HepG2 (cell line): ENCODE results near the gene C11orf91. TPM values are rescaled to one million over a fixed set of nuclear protein-coding genes. Genes with fewer than 3 reads are reported as not detected.
A peak's percentile ranks its signal among the peaks of the same experiment; 100 is the strongest.

Source experiments
- CEBPG ChIP-seq: IDR thresholded peaks from 2 replicates; pipeline ENCODE4 v1.6.1; 2016
- GPBP1L1 ChIP-seq: sonication (generic); formaldehyde crosslinking; IDR thresholded peaks from 2 replicates; pipeline ENCODE4 v1.5.0; 2020; ENCODE audit warnings: mild to moderate bottlenecking, missing genetic modification reagents
- HNF1B ChIP-seq: sonication (generic); formaldehyde crosslinking; IDR thresholded peaks from 2 replicates; pipeline ENCODE4 v1.5.1; 2020; ENCODE audit warnings: mild to moderate bottlenecking, moderate library complexity, missing genetic modification reagents
- JUNB ChIP-seq: sonication (generic); formaldehyde crosslinking; IDR thresholded peaks from 2 replicates; pipeline ENCODE4 v1.8.0; 2022; ENCODE audit warnings: missing genetic modification reagents, mild to moderate bottlenecking, borderline replicate concordance
- KLF11 ChIP-seq: IDR thresholded peaks from 2 replicates; pipeline ENCODE4 v1.6.1; 2016; ENCODE audit warnings: missing compliant biosample characterization
- MXD3 ChIP-seq: IDR thresholded peaks from 2 replicates; pipeline ENCODE4 v1.6.1; 2016; ENCODE audit warnings: mild to moderate bottlenecking, missing biosample characterization, missing genetic modification reagents
- MYNN ChIP-seq: sonication (generic); formaldehyde crosslinking; IDR thresholded peaks from 2 replicates; pipeline ENCODE4 v1.4.0; 2020; ENCODE audit warnings: mild to moderate bottlenecking, low read depth, missing genetic modification reagents
- NKX3-1 ChIP-seq: sonication (generic); formaldehyde crosslinking; IDR thresholded peaks from 2 replicates; pipeline ENCODE4 v1.5.0; 2020; ENCODE audit warnings: missing genetic modification reagents
- RARA ChIP-seq: IDR thresholded peaks from 2 replicates; pipeline ENCODE4 v1.6.1; 2016; ENCODE audit warnings: missing genetic modification reagents, missing compliant biosample characterization
- RXRA ChIP-seq: sonication (generic); formaldehyde crosslinking; IDR thresholded peaks from 2 replicates; pipeline ENCODE4 v1.5.1; 2020; ENCODE audit warnings: missing genetic modification reagents
- SIN3A ChIP-seq: IDR thresholded peaks from 2 replicates; pipeline ENCODE4 v1.6.1; 2011; ENCODE audit warnings: low read depth, mild to moderate bottlenecking, control low read depth, low read length, borderline replicate concordance
- STAG1 ChIP-seq: sonication (generic); formaldehyde crosslinking; IDR thresholded peaks from 2 replicates; pipeline ENCODE4 v1.4.0; 2020; ENCODE audit warnings: missing genetic modification reagents
- TCF7L2 ChIP-seq: IDR thresholded peaks from 2 replicates; pipeline ENCODE4 v1.6.1; 2011; ENCODE audit warnings: mild to moderate bottlenecking, low read depth, low read length, moderate library complexity
- TGIF2 ChIP-seq: IDR thresholded peaks from 2 replicates; pipeline ENCODE4 v1.6.1; 2016; ENCODE audit warnings: control low read depth, missing compliant biosample characterization
- ZBTB10 ChIP-seq: sonication (generic); formaldehyde crosslinking; IDR thresholded peaks from 2 replicates; pipeline ENCODE4 v1.4.0; 2020; ENCODE audit warnings: missing genetic modification reagents, borderline replicate concordance
- ZBTB37 ChIP-seq: sonication (generic); formaldehyde crosslinking; IDR thresholded peaks from 2 replicates; pipeline ENCODE4 v1.4.0; 2020; ENCODE audit warnings: mild to moderate bottlenecking, missing genetic modification reagents
- ZNF18 ChIP-seq: sonication (generic); formaldehyde crosslinking; IDR thresholded peaks from 2 replicates; pipeline ENCODE4 v1.8.0; 2022; ENCODE audit warnings: mild to moderate bottlenecking, missing genetic modification reagents; ENCODE audit not compliant: insufficient replicate concordance
- ZNF280B ChIP-seq: sonication (generic); formaldehyde crosslinking; IDR thresholded peaks from 2 replicates; pipeline ENCODE4 v1.5.0; 2020; ENCODE audit warnings: missing genetic modification reagents, mild to moderate bottlenecking, borderline replicate concordance
- ZSCAN30 ChIP-seq: sonication (generic); formaldehyde crosslinking; IDR thresholded peaks from 2 replicates; pipeline ENCODE4 v1.5.0; 2020; ENCODE audit warnings: mild to moderate bottlenecking, missing genetic modification reagents
- polyA plus RNA-seq, 8 experiments: library from polyadenylated mRNA; depleted of rRNA in 3 of 8; stranded (reverse) in 7 of 8; unstranded in 1 of 8; fragments of >200 nt; fragmentation: Illumina TruSeq in 4 of 8; extraction: Trizol in 4 of 8; gene quantifications; 2 replicates each; pipeline versions ENCODE4 v1.2.1 to v1.2.3, GENCODE V29; 2011 to 2016; ENCODE audit warnings: low read depth in 4 of 8, missing spikeins in 1 of 8, mixed read lengths in 1 of 8; ENCODE audit not compliant: insufficient read depth in 1 of 8
- total RNA-seq, 5 experiments: library from RNA; depleted of rRNA; stranded (reverse); fragments of >200 nt; fragmentation: Illumina TruSeq; extraction: Trizol; gene quantifications; 2 replicates each; pipeline ENCODE4 v1.2.3, GENCODE V29; 2016; ENCODE audit warnings: low read depth in 1 of 5

The C11orf91 gene
- total and polyA plus RNA-seq, 2 of the 13 experiments (the other 11 are each of a cell fraction or from before 2014, with no cell fraction given): 0.35 TPM; not detected in 1

- TF ChIP-seq MXD3 (CRISPR knock-in tag): peak; percentile 25; the same call in 1 of the 2 replicates
- peak; percentile 98 for TF ChIP-seq RXRA (CRISPR knock-in tag)
- TF ChIP-seq MYNN (CRISPR knock-in tag): 0 out of 2 replicates have a peak, but pooled peaks have one; percentile 45
- peak; percentile 53; the same call in 1 of the 2 replicates for TF ChIP-seq JUNB
- peak; percentile 71; the same call in 1 of the 2 replicates for TF ChIP-seq SIN3A
- 0 out of 2 replicates have a peak, but pooled peaks have one; percentile 45 for TF ChIP-seq ZBTB37 (CRISPR knock-in tag)
- no peak for TF ChIP-seq ZNF280B (CRISPR knock-in tag)
- no peak for TF ChIP-seq ZNF18
- TF ChIP-seq ZBTB10 (CRISPR knock-in tag): peak; percentile 93
- TF ChIP-seq TGIF2 (CRISPR knock-in tag): peak; percentile 72; the same call in 1 of the 2 replicates
- peak; percentile 13; the same call in 1 of the 2 replicates for TF ChIP-seq HNF1B (CRISPR knock-in tag)
- no peak for TF ChIP-seq GPBP1L1 (CRISPR knock-in tag)
- TF ChIP-seq TCF7L2: no peak
- TF ChIP-seq STAG1 (CRISPR knock-in tag): no peak
- no peak for TF ChIP-seq ZSCAN30 (CRISPR knock-in tag)
- TF ChIP-seq KLF11 (CRISPR knock-in tag): peak; percentile 25; the same call in 1 of the 2 replicates
- no peak for TF ChIP-seq NKX3-1
- peak; percentile 80 for TF ChIP-seq RARA (CRISPR knock-in tag)
- TF ChIP-seq CEBPG (CRISPR knock-in tag): peak; percentile 89
Observed at GRCh38 chr11:33699515-33700062, 1.0 kb downstream of the C11orf91 start (continued).
